HG02970 (cell line): ENCODE results near the gene USP32.
"Not testable (repeated sequence)": the region's sequence is repeated elsewhere in the genome, so short reads cannot be mapped to it uniquely, and the experiment has no call there.

Source experiments
- ATAC-seq: cut with Tn5 transposase; IDR thresholded peaks from one replicate; pipeline ENCODE4 v1.9.1; 2021; ENCODE audit warnings: mild to moderate bottlenecking, moderate library complexity, moderate number of reproducible peaks; ENCODE audit not compliant: unreplicated experiment, low FRiP score

USP32 gene

GRCh38 chr17:60412701-60413100 lies 20.8 kb upstream of the USP32 start:
- no peak for ATAC-seq

GRCh38 chr17:60410001-60410400 lies 18.1 kb upstream of the USP32 start:
- no peak for ATAC-seq

DNA sequence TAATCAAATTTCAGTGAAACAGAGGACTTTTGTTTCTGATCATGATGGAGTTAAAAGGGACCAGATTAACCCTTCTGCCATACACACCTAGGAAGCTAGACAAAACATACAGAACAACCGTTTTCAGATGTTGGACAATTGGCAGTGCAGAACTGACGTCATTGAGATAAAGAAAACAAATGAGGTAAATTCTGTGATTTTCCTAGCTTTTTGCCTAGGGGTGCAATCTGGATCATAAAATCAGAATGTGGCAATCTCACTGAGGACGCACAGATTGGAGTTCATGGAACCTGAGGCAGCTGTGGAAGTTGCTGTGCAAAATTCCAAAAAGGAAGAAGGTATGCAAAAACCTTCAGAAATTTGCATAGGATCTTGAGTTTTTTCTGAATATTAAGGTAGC lies 15.0 kb upstream of the USP32 start:
- ATAC-seq, result no peak

DNA sequence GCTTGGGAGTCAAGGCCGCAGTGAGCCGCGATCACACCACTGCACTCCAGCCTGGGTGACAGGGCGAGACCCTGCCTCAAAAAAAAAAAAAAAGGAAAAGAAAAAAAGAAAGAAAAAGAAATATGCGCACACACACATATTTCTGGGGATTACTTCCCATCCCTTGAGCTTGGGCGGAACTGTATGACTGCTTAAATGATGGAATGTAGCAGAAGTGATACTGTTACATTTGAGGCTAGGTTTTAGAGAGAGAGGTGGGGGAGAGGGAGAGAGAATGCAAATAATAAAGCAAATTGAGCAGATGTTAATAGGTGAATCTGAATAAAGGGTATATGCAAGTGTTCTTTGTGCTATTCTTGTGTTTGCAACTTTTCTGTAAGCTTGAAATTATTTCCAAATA lies 12.0 kb upstream of the USP32 start:
- no peak for ATAC-seq

GRCh38 chr17:60403523-60403810 lies 11.5 kb upstream of the USP32 start:
- ATAC-seq, result no peak

DNA sequence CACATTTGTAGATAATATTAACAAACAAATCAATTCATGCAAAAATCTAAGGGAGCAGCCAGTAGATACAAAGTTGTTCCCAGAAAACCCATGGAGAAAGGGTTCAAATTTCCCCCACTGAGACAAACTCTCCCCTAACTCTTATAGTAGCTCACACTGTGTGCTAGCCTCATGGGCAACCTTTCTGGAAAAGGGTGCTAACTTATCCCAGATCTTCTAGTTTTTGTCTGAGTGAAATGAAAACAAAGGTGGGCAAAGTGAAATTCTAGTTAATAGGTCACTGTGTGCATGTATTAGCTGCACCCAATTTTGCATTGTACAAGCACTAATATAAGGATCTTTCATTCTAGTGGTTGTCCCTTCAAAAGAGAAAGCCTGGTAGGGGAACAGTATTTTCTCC lies 9.9 kb upstream of the USP32 start:
- no peak for ATAC-seq

DNA sequence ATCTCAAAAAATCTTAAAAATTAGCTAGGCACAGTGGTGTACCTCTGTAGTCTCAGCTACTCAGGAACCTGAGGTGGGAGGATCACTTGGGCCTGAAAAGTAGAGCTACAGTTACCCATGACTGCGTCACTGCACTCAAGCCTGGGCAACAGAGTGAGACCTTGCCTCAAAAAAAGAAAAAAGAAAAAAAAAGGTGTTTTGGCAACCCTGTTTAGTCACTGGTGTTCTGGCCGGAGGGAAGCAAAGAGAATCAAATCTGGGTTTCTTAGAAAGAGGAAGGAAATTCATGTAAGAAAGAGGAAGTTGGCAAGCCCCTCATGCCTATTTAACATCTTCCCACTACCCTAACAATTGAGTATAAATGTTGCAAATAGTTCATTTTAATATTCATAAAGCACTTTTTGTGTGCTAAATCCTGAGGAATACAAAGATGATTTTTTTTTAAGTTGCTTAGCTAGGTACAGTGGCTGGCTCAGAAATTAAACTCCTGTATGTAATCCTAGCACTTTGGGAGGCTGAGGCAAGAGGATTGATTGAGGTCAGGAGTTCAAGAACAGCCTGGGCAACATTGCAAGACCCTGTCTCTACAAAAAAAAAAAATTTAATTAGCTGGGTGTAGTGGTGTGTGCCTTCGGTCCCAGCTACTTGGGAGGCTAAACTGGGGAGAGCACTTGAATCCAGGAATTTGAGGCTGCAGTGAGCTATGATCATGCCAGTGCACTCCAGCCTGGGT lies 6.5 kb upstream of the USP32 start:
- ATAC-seq, result no peak

DNA sequence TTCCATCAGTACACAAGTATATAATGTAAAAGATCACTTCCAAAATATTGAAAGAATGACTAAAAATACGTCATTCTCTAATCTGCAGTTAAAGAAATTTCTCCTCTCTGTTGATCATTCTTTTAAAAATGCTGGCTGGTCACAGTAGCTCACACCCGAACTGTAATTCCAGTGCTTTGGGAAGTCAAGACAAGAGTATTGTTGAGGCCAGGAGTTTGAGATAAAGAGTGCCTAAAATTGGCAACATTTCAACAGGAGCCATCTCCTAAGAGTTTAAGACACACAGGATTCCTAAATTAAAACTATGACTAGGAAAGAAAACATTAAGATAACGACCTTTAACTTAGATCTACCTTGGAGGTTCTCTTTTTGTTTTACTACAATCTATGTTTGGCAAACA lies 4.5 kb upstream of the USP32 start:
- no peak for ATAC-seq

GRCh38 chr17:60395508-60396065 lies 3.7 kb upstream of the USP32 start:
- no peak for ATAC-seq

- ATAC-seq, result no peak
Measured at GRCh38 chr17:60393840-60394723, 2.1 kb upstream of the USP32 start.

GRCh38 chr17:60392845-60393702 lies 1.1 kb upstream of the USP32 start:
- ATAC-seq, result no peak

- peak; percentile 30 for ATAC-seq
Measured at GRCh38 chr17:60391471-60392041, 377 bp downstream of the USP32 start.

DNA sequence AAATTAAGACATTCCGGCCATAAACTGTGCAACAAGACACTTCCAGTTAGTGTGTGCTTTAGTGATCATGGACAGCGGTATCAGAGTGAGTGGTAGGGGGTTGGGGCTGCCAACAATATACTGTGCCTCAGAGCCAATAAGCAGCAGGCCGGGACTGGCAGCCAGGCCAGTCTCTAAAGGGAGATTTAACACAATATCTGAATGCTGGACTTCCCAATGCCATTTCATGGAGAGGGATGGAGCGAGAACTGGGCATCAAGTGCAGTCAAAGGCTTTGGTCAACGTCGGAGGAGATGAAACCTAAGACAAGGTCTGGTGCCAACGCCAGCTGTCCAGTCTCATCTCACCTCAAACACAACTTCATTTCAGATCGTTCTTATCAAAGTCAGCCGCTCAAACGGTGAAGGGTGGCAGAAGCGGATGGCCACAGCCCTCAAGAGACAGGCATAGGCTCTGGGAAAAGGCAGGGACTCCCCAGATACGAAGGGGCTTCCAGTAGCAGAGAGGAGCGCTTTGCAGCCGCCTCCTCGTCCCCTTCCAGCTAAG lies 935 bp downstream of the USP32 start:
- ATAC-seq, result no peak

GRCh38 chr17:60390186-60390585 lies 1.7 kb downstream of the USP32 start:
- no peak for ATAC-seq

GRCh38 chr17:60388742-60389141 lies 3.2 kb downstream of the USP32 start:
- no peak for ATAC-seq

DNA sequence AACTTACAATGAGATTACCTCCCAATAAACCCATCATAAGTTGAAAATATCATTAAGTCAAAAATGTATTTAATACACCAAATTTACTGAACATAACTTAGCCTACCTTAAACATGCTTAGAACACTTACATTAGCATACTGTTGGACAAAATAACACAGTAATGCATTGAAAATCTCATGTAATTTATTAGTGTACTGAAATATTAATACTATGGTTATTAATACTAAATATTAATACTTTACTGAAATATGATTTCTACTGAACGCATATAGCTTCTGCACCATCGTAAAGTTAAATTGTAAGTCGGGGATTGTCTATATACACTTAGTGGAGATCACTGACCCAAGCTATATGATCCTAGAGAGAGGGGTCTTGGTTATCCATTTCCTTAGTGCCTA lies 4.3 kb downstream of the USP32 start:
- ATAC-seq, result no peak

DNA sequence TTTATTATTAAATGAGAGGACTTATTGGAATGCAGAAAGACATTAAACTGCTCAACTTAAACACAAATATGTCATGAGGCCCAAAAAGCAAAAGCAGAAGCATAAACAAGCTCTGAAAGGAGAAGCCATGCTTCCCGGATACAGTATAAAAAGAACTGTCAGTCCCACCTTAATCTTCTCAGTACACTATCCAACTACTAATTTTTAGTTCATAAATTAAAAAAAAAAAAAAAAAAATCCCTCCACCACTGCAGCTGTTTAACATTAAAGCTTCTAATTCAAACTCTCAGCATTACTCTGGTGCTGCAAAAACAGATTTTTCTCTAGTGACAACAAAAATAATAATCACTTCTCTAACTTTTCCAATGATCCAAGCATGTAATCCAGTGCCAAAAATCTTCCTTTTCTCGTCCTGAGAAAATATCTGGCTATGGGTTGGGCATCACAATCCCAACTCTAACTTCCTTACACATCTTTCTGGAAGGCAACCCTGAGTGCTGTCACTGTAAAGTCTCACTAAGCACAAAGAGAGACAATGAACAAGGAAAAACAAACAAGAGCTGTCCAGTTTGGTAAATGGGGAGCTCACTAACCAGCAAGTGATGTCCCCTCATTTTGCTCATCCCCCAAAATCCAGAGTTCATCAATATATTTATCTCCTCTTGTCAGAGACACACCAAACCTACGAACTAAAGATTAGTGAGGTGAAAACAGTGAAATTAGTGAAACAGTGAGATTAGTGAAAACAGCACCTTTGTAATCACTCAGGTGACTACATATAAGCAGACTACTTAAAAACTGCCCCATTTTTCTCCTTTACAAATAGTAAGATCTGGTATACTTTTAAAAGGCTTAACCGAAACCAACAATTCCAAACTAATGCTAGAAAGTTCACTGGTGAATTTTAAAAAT lies 5.5 kb downstream of the USP32 start:
- ATAC-seq, result no peak

GRCh38 chr17:60384921-60385320 lies 7.0 kb downstream of the USP32 start:
- ATAC-seq, result not testable (repeated sequence)

DNA sequence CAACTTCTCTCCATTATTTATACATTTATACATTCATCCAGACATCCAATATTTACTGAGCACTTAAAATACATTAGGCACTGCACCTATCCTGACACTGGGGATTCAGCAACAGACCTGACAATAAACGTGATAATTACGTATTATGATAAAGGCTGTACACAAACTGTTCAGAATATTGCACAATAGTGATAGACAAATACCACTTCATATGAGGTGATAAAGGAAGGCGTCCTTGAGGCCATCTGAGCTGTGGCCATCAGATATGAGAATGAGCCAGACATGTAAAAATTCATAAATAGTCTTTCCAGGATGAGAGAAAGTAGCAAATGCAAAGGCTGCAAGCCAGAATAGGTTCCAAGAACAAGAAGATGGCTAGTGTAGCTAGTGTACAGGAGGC lies 8.6 kb downstream of the USP32 start:
- ATAC-seq, result no peak
